AG04450 (cell line): ENCODE data around the gene TSEN54. TPM values are rescaled to one million over a fixed set of nuclear protein-coding genes. Genes with fewer than 3 reads are reported as not detected.

ENCODE experiments used
- CTCF ChIA-PET: fragments of 300-600, 350-600 bp; formaldehyde crosslinking; extraction: SDS; loops from one replicate; lab custom pipeline; 2022; ENCODE audit warnings: antibody characterized with exemption, inconsistent platforms; lab: Charles Lee
- POLR2A ChIA-PET: fragments of 350-600 bp; formaldehyde crosslinking; extraction: SDS; loops from one replicate; lab custom pipeline; 2021; ENCODE audit warnings: antibody characterized with exemption, inconsistent platforms; lab: Yijun Ruan, JAX
- DNase-seq: peaks from one replicate; pipeline ENCODE4 v3.0.0-alpha.2; 2011; ENCODE audit warnings: low read depth, low spot score
- H3K27ac ChIP-seq: one replicate; pipeline ENCODE4 v1.5.1; 2012; ENCODE audit warnings: low read depth, low read length, control low read depth
- H3K27me3 ChIP-seq: one replicate; pipeline ENCODE4 v1.6.0; 2012; ENCODE audit warnings: low read length; ENCODE audit not compliant: control insufficient read depth, insufficient read depth
- H3K4me3 ChIP-seq: 2 replicates; pipeline ENCODE4 v1.5.1; 2011; ENCODE audit warnings: mild to moderate bottlenecking, low read depth, low read length, control low read depth
- H3K9me3 ChIP-seq: 2 replicates; pipeline ENCODE4 v1.5.1; 2012; ENCODE audit warnings: low read length; ENCODE audit not compliant: control insufficient read depth, insufficient read depth
- CTCF ChIP-seq: IDR thresholded peaks from 2 replicates; pipeline ENCODE4 v1.5.1; 2011; ENCODE audit warnings: low read depth, low read length, control low read depth, inconsistent platforms
- polyA plus RNA-seq: library from polyadenylated mRNA; depleted of rRNA; stranded (reverse); fragments of >200 nt; gene quantifications from 2 replicates; pipeline ENCODE4 v1.2.3, GENCODE V29; 2011

The TSEN54 gene
- polyA plus RNA-seq, 1 experiment = 8.8 TPM

GRCh38 chr17:75563063-75563758 lies 46.9 kb downstream of the TSEN54 start:
- no peak for TF ChIP-seq CTCF
- CTCF ChIA-PET = no interaction called here
- POLR2A ChIA-PET = no interaction called here
- Histone ChIP-seq H3K27ac (no peak overlapping the region), H3K4me3 (no peak overlapping the region), H3K9me3 (no peaks in the 10 kb centered on the region; the same call in 1 of the 2 replicates), H3K27me3 (peaks cover 37% of the 10 kb centered on the region)
- no peak for DNase-seq

GRCh38 chr17:75564195-75564594 lies 47.9 kb downstream of the TSEN54 start:
- ChIA-PET CTCF (no interaction called here), POLR2A (no interaction called here)
- H3K27ac ChIP-seq = no peak overlapping the region

GRCh38 chr17:75565066-75565465 lies 48.7 kb downstream of the TSEN54 start:
- no peak for TF ChIP-seq CTCF
- ChIA-PET POLR2A (no interaction called here), CTCF (no interaction called here)

More at GRCh38 chr17:75564195-75564594, 47.9 kb downstream of the TSEN54 start:
- TF ChIP-seq CTCF = no peak
- peaks cover 43% of the 10 kb centered on the region for H3K27me3 ChIP-seq
- no peaks in the 10 kb centered on the region; the same call in 1 of the 2 replicates for H3K9me3 ChIP-seq
- no peak overlapping the region for H3K4me3 ChIP-seq
- DNase-seq = no peak

GRCh38 chr17:75565618-75566017 lies 49.3 kb downstream of the TSEN54 start:
- Histone ChIP-seq H3K27ac (no peak overlapping the region), H3K9me3 (no peaks in the 10 kb centered on the region; the same call in 1 of the 2 replicates), H3K27me3 (peaks cover 44% of the 10 kb centered on the region), H3K4me3 (no peak overlapping the region)
- POLR2A ChIA-PET = no interaction called here
- CTCF ChIA-PET = interaction anchor here (0.5 kb wide), 1 partner anchor 34 kb away, joined by 4 read pairs; no protein-coding TSS in a partner anchor
- TF ChIP-seq CTCF = no peak
- DNase-seq = no peak

More at GRCh38 chr17:75565066-75565465, 48.7 kb downstream of the TSEN54 start:
- Histone ChIP-seq H3K27me3 (peaks cover 43% of the 10 kb centered on the region), H3K9me3 (no peaks in the 10 kb centered on the region; the same call in 1 of the 2 replicates), H3K4me3 (no peak overlapping the region), H3K27ac (no peak overlapping the region)
- DNase-seq = no peak

GRCh38 chr17:75566416-75566815 lies 50.1 kb downstream of the TSEN54 start:
- TF ChIP-seq CTCF = no peak

More at GRCh38 chr17:75566416-75566815, 50.1 kb downstream of the TSEN54 start:
- Histone ChIP-seq H3K27ac (no peak overlapping the region), H3K27me3 (peaks cover 43% of the 10 kb centered on the region), H3K9me3 (no peaks in the 10 kb centered on the region; the same call in 1 of the 2 replicates), H3K4me3 (no peak overlapping the region)
- no peak for DNase-seq
- POLR2A ChIA-PET = no interaction called here
- CTCF ChIA-PET = no interaction called here
